Sigmoid colon (tissue), 4 donors: Measurements from ENCODE around the gene NOXO1.

Experiments used
- EP300 ChIP-seq, 4 donors: sonication (generic); formaldehyde crosslinking; IDR thresholded peaks; one replicate each; pipeline ENCODE4 v1.6.1; 2017; ENCODE audit warnings: antibody characterized with exemption in 4 of 4
- POLR2A ChIP-seq, 2 donors: fragments of 450-650 bp; IDR thresholded peaks; one replicate each; pipeline ENCODE4 v1.6.1; 2016; ENCODE audit warnings: antibody characterized with exemption in 2 of 2, mild to moderate bottlenecking in 2 of 2, moderate library complexity in 2 of 2
- POLR2AphosphoS5 ChIP-seq, 4 donors: sonication (generic); formaldehyde crosslinking; IDR thresholded peaks; one replicate each; pipeline ENCODE4 v1.6.1; 2017; ENCODE audit warnings: antibody characterized with exemption in 4 of 4
- TF ChIP-seq, protein P1 (sequence below), 4 experiments: fragments of 450-650 bp in 3 of 4; fragments of 200-600 bp in 1 of 4; IDR thresholded peaks; one replicate each; pipeline ENCODE4 v1.5.1; 2016 to 2019; ENCODE audit warnings: antibody characterized with exemption in 4 of 4, mild to moderate bottlenecking in 3 of 4, moderate library complexity in 2 of 4

DNA sequence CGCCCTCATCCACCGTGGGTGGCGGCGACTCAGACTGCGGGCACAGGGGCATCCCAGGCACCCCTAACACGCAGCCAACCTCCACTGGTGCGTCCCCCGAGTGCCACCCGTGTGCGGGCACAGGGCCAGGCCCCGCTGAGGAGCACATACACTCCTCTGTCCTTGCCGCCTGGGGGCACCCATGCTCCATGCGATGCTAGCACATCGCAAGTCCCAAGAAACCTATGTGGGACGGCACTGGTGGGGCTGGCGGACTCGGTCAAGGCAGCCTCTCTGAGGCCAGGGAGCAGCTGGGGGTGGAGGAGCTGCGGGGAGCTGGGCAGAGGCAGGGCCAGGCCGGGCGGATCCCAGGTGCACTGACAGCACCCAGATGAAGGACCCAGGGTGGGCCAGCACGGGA is 24.4 kb upstream of the NOXO1 start:
- TF ChIP-seq POLR2A (IDR thresholded peaks at IDR 0.05) (no peak), POLR2AphosphoS5 (IDR thresholded peaks at IDR 0.05) (no peak), EP300 (IDR thresholded peaks at IDR 0.05) (no peak)
- TF ChIP-seq, protein P1, sequence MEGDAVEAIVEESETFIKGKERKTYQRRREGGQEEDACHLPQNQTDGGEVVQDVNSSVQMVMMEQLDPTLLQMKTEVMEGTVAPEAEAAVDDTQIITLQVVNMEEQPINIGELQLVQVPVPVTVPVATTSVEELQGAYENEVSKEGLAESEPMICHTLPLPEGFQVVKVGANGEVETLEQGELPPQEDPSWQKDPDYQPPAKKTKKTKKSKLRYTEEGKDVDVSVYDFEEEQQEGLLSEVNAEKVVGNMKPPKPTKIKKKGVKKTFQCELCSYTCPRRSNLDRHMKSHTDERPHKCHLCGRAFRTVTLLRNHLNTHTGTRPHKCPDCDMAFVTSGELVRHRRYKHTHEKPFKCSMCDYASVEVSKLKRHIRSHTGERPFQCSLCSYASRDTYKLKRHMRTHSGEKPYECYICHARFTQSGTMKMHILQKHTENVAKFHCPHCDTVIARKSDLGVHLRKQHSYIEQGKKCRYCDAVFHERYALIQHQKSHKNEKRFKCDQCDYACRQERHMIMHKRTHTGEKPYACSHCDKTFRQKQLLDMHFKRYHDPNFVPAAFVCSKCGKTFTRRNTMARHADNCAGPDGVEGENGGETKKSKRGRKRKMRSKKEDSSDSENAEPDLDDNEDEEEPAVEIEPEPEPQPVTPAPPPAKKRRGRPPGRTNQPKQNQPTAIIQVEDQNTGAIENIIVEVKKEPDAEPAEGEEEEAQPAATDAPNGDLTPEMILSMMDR (IDR thresholded peaks at IDR 0.05), result no peak
